GM12878 (cell line): ENCODE data around the gene SLC4A5. TPM values are rescaled to one million over a fixed set of nuclear protein-coding genes. Genes with fewer than 3 reads are reported as not detected.

Experiments
- ATAC-seq: fragments of 200-7000 bp; cut with Tn5 transposase; 3 replicates; pipeline ENCODE4 v1.9.1; 2020; ENCODE audit warnings: mild to moderate bottlenecking, moderate library complexity
- BruUV-seq: library from RNA; stranded (reverse); fragments of 400-500 nt; replicated peaks from 2 replicates; lab custom pipeline; 2021; lab: Mats Ljungman, UMichigan
- CTCF ChIA-PET: fragments of 300-600 bp; sonication (Branson Sonifier 250); formaldehyde crosslinking; extraction: SDS; loops from one replicate; lab custom pipeline; 2021; ENCODE audit warnings: inconsistent platforms; lab: Yijun Ruan, JAX
- POLR2A ChIA-PET: fragments of 350-600 bp; formaldehyde crosslinking; extraction: SDS; loops from one replicate; lab custom pipeline; 2021; ENCODE audit warnings: inconsistent platforms; lab: Charles Lee
- RAD21 ChIA-PET: fragments of 300-600 bp; sonication (Branson Sonifier 250); formaldehyde crosslinking; loops from one replicate; lab custom pipeline; 2023; ENCODE audit warnings: antibody characterized with exemption; ENCODE audit not compliant: unreplicated experiment; lab: Charles Lee
- SMC1A ChIA-PET: fragments of 300-600 bp; sonication (Branson Sonifier 250); formaldehyde crosslinking; loops from one replicate; lab custom pipeline; 2023; ENCODE audit not compliant: unreplicated experiment, uncharacterized antibody; lab: Charles Lee
- DNase-seq: peaks from one replicate; pipeline ENCODE4 v3.0.0-alpha.2; 2011; ENCODE audit warnings: low read depth, low spot score
- FAIRE-seq: peaks from 3 replicates; lab custom pipeline; 2011; peaks lifted over from hg19 to GRCh38; lab: Jason Lieb, UNC
- H2AFZ ChIP-seq: 2 replicates; pipeline ENCODE4 v1.6.0; 2011; ENCODE audit warnings: low read depth, low read length, control low read depth; ENCODE audit not compliant: control insufficient read depth
- H3K27ac ChIP-seq: 2 replicates; pipeline ENCODE4 v1.5.1; 2011; ENCODE audit warnings: control low read depth; ENCODE audit not compliant: control insufficient read depth, insufficient read depth
- H3K27me3 ChIP-seq, 2 experiments: replicated peaks in 1 of 2; 2 replicates each; pipeline versions ENCODE4 v1.6.0 to v1.6.1; 2011; ENCODE audit warnings: low read length in 1 of 2; ENCODE audit not compliant: control insufficient read depth in 2 of 2, insufficient read depth in 2 of 2
- H3K36me3 ChIP-seq, 2 experiments: 2 replicates each; pipeline ENCODE4 v1.5.1; 2011; ENCODE audit warnings: low read length in 1 of 2; ENCODE audit not compliant: control insufficient read depth in 2 of 2, insufficient read depth in 2 of 2
- H3K4me1 ChIP-seq: 2 replicates; pipeline ENCODE4 v1.6.1; 2011; ENCODE audit warnings: mild to moderate bottlenecking, low read length, moderate library complexity, mixed read lengths; ENCODE audit not compliant: control insufficient read depth, insufficient read depth
- H3K4me2 ChIP-seq: 2 replicates; pipeline ENCODE4 v1.6.0; 2011; ENCODE audit warnings: control low read depth; ENCODE audit not compliant: control insufficient read depth, insufficient read depth
- H3K4me3 ChIP-seq: fragments of 200-600 bp; sonication (generic); 2 replicates; pipeline ENCODE4 v1.5.1; 2016
- H3K79me2 ChIP-seq: 2 replicates; pipeline ENCODE4 v1.6.0; 2011; ENCODE audit warnings: low read length; ENCODE audit not compliant: control insufficient read depth, insufficient read depth
- H3K9ac ChIP-seq: 2 replicates; pipeline ENCODE4 v1.8.0; 2011; ENCODE audit warnings: low read length, control low read depth, mixed read lengths; ENCODE audit not compliant: control insufficient read depth, insufficient read depth
- H3K9me3 ChIP-seq: replicated peaks from 3 replicates; pipeline ENCODE4 v1.5.1; 2011; ENCODE audit warnings: mild to moderate bottlenecking, low read length; ENCODE audit not compliant: control insufficient read depth, insufficient read depth
- H4K20me1 ChIP-seq: 2 replicates; pipeline ENCODE4 v1.6.0; 2011; ENCODE audit not compliant: control insufficient read depth, insufficient read depth
- CTCF ChIP-seq, 3 experiments: IDR thresholded peaks in 2 of 3; conservative IDR thresholded peaks in 1 of 3; 2 replicates each; pipeline ENCODE4 v1.5.1; 2011; ENCODE audit warnings: low read depth in 3 of 3, low read length in 3 of 3, mild to moderate bottlenecking in 3 of 3, control low read depth in 2 of 3, moderate library complexity in 2 of 3, inconsistent platforms in 1 of 3, mixed read lengths in 1 of 3; ENCODE audit not compliant: control insufficient read depth in 2 of 3, insufficient read depth in 1 of 3; ENCODE audit errors: extremely low read depth in 1 of 3
- HSF1 ChIP-seq: fragments of 150-350 bp; IDR thresholded peaks from 2 replicates; pipeline ENCODE4 v1.6.1; 2014; ENCODE audit warnings: mild to moderate bottlenecking, low read depth, low read length
- PAX5 ChIP-seq: IDR thresholded peaks from 2 replicates; pipeline ENCODE4 v1.6.1; 2011; ENCODE audit warnings: low read depth, low read length, borderline replicate concordance
- POLR2AphosphoS5 ChIP-seq: IDR thresholded peaks from 2 replicates; pipeline ENCODE4 v1.6.1; 2011; ENCODE audit warnings: mild to moderate bottlenecking, low read length, inconsistent platforms
- RAD51 ChIP-seq: fragments of 450-650 bp; IDR thresholded peaks from 2 replicates; pipeline ENCODE4 v1.6.1; 2016; ENCODE audit warnings: moderate library complexity, mild to moderate bottlenecking, inconsistent platforms
- SIX5 ChIP-seq: IDR thresholded peaks from 2 replicates; pipeline ENCODE4 v1.6.1; 2011; ENCODE audit warnings: mild to moderate bottlenecking, low read depth, low read length, moderate library complexity; ENCODE audit not compliant: severe bottlenecking
- SMARCA5 ChIP-seq: fragments of 450-650 bp; IDR thresholded peaks from 2 replicates; pipeline ENCODE4 v1.6.1; 2017; ENCODE audit warnings: mild to moderate bottlenecking
- SP1 ChIP-seq: IDR thresholded peaks from one replicate; pipeline ENCODE4 v1.6.1; 2011; ENCODE audit warnings: low read depth, low read length
- ZBTB33 ChIP-seq: fragments of 450-650 bp; IDR thresholded peaks from 2 replicates; pipeline ENCODE4 v1.6.1; 2017; ENCODE audit warnings: mild to moderate bottlenecking
- WGBS: methylation state at CpG from one replicate; pipeline ENCODE4 v1.1.6; 2016; ENCODE audit warnings: low lambda C conversion rate; ENCODE audit not compliant: insufficient replicate concordance, insufficient coverage; ENCODE audit errors: missing lambda C conversion rate; 5-methylcytosine and 5-hydroxymethylcytosine counted together
- in situ Hi-C: fragments of 300-500 bp; cut with MboI; formaldehyde crosslinking; loops from 9 replicates; pipeline ENCODE4 v1.14.3; 2018; ENCODE audit warnings: mixed read lengths
- intact Hi-C: fragments of 100-400 bp; cut with micrococcal nuclease; formaldehyde crosslinking; loops from one replicate; pipeline ENCODE4 v1.14.2; 2022; ENCODE audit not compliant: unreplicated experiment
- polyA plus RNA-seq, 11 experiments: library from polyadenylated mRNA; depleted of rRNA in 4 of 11; unstranded in 6 of 11; stranded (reverse) in 5 of 11; fragments of >200 nt; fragmentation: Nextera tagmentation in 4 of 11; fragmentation: Illumina TruSeq in 1 of 11; extraction: Ambion mirVana in 4 of 11; extraction: Trizol in 1 of 11; gene quantifications; 1 replicate in 1 of 11; 2 replicates in 10 of 11; pipeline versions ENCODE4 v1.2.1 to v1.2.3, GENCODE V29; 2011 to 2016; ENCODE audit warnings: inconsistent platforms in 2 of 11, missing spikeins in 2 of 11, low read depth in 1 of 11
- total RNA-seq, 4 experiments: library from RNA; depleted of rRNA in 3 of 4; stranded (reverse); fragments of >200 nt in 3 of 4; fragmentation: Illumina TruSeq in 1 of 4; extraction: Trizol in 1 of 4; gene quantifications; 2 replicates each; pipeline versions ENCODE4 v1.2.1 to v1.2.3, GENCODE V29; 2013 to 2021

SLC4A5 gene
- total and polyA plus RNA-seq, 10 of the 15 experiments (the other 5 are each of a cell fraction or from before 2014, with no cell fraction given) = 0.15 to 4.7 (median 1.6) TPM

- H3K36me3 ChIP-seq = peaks cover 25% of the 10 kb centered on the region in 2 experiments; a peak in 3 of 4 replicates
- no peaks in the 10 kb centered on the region for H3K9me3 ChIP-seq
- H3K27ac ChIP-seq = no peak overlapping the region
- POLR2A ChIA-PET = no interaction called here
- ATAC-seq = no peak
- TSS peak; percentile 23 for BruUV-seq
- in situ Hi-C loops = no loop called here
- no peak overlapping the region for H2AFZ ChIP-seq
- intact Hi-C loops = no loop called here
- H3K9ac ChIP-seq = no peak overlapping the region
- 87% methylated on average over 10 of the region's 11 CpGs for WGBS
- no peaks in the 10 kb centered on the region for H3K79me2 ChIP-seq
- no peak overlapping the region for H3K4me2 ChIP-seq
- H3K4me3 ChIP-seq = no peak overlapping the region
- no peak for DNase-seq
- no peaks in the 10 kb centered on the region for H3K27me3 ChIP-seq
- no peak for TF ChIP-seq PAX5
- TF ChIP-seq POLR2AphosphoS5 = no peak
- no peak for TF ChIP-seq SMARCA5
- TF ChIP-seq SP1 = no peak
- no peak for TF ChIP-seq SIX5
- TF ChIP-seq RAD51 = no peak
- no peak for TF ChIP-seq CTCF (IDR thresholded peaks at IDR 0.05 in 2 of 3, conservative IDR thresholded peaks at IDR 0.05 in 1 of 3; ENCODE audit: control insufficient read depth in 2 of 3, extremely low read depth in 1 of 3, insufficient read depth in 1 of 3, low read depth in 3 of 3, low read length in 3 of 3)
- no peak for TF ChIP-seq ZBTB33
- no peak for TF ChIP-seq HSF1
- TF ChIP-seq, all 136 proteins: peak for 0
- RAD21 ChIA-PET = interaction anchor here (0.5 kb wide), 1 partner anchor 50 kb away, joined by 3 read pairs; no protein-coding TSS in a partner anchor
- no peaks in the 10 kb centered on the region for H3K4me1 ChIP-seq
- FAIRE-seq = no peak
- CTCF ChIA-PET = interaction anchor here (3.8 kb wide), 1 partner anchor 26 kb away, joined by 17 read pairs; no protein-coding TSS in a partner anchor
- H4K20me1 ChIP-seq = no peaks in the 10 kb centered on the region
- SMC1A ChIA-PET = no interaction called here
Measured at GRCh38 chr2:74361327-74361726, 18.1 kb upstream of the SLC4A5 start.
